ENCODE data around the gene PIP5K1B.

PIP5K1B gene

GRCh38 chr9:69023650-69024049 is 318.6 kb downstream of the PIP5K1B start:
- no peak for TF ChIP-seq CTCF (IDR thresholded peaks at IDR 0.05; ENCODE audit: low read depth, low read length)
- DNase-seq (ENCODE audit: low read depth, low spot score), result no peak
- in situ Hi-C loops (cut with HindIII; ENCODE audit: low sequenced_read_pairs), result no loop called here
- H3K4me3 ChIP-seq (ENCODE audit: low read depth, low read length), result no peak overlapping the region

GRCh38 chr9:69027355-69028097 is 322.5 kb downstream of the PIP5K1B start:
- no peak overlapping the region for H3K4me3 ChIP-seq (ENCODE audit: low read depth, low read length)
- peak; percentile 43 for DNase-seq (ENCODE audit: low read depth, low spot score)
- in situ Hi-C loops (cut with HindIII; ENCODE audit: low sequenced_read_pairs), result no loop called here
- TF ChIP-seq CTCF (IDR thresholded peaks at IDR 0.05; ENCODE audit: low read depth, low read length), result peak; percentile 87

- peak; percentile 16 for DNase-seq (ENCODE audit: low read depth, low spot score)
- H3K4me3 ChIP-seq (ENCODE audit: low read depth, low read length), result no peak overlapping the region
- no peak for TF ChIP-seq CTCF (IDR thresholded peaks at IDR 0.05; ENCODE audit: low read depth, low read length)
- in situ Hi-C loops (cut with HindIII; ENCODE audit: low sequenced_read_pairs), result no loop called here
Observed at GRCh38 chr9:69028754-69029153, 323.7 kb downstream of the PIP5K1B start.

- DNase-seq (ENCODE audit: low read depth, low spot score), result no peak
- H3K4me3 ChIP-seq (ENCODE audit: low read depth, low read length), result no peak overlapping the region
- no peak for TF ChIP-seq CTCF (IDR thresholded peaks at IDR 0.05; ENCODE audit: low read depth, low read length)
- in situ Hi-C loops (cut with HindIII; ENCODE audit: low sequenced_read_pairs), result no loop called here
Observed at GRCh38 chr9:69029535-69029934, 324.5 kb downstream of the PIP5K1B start.

GRCh38 chr9:69030851-69031645 is 326.0 kb downstream of the PIP5K1B start:
- no peak for DNase-seq (ENCODE audit: low read depth, low spot score)
- H3K4me3 ChIP-seq (ENCODE audit: low read depth, low read length), result no peak overlapping the region
- in situ Hi-C loops (cut with HindIII; ENCODE audit: low sequenced_read_pairs), result no loop called here
- no peak for TF ChIP-seq CTCF (IDR thresholded peaks at IDR 0.05; ENCODE audit: low read depth, low read length)

- in situ Hi-C loops (cut with HindIII; ENCODE audit: low sequenced_read_pairs), result no loop called here
- DNase-seq (ENCODE audit: low read depth, low spot score), result no peak
- no peak overlapping the region for H3K4me3 ChIP-seq (ENCODE audit: low read depth, low read length)
- no peak for TF ChIP-seq CTCF (IDR thresholded peaks at IDR 0.05; ENCODE audit: low read depth, low read length)
Observed at GRCh38 chr9:69034071-69034470, 329.0 kb downstream of the PIP5K1B start.

All from astrocyte of the spinal cord (primary cell).